IMR-90 (cell line): ENCODE data around the gene PIEZO1. TPM values are rescaled to one million over a fixed set of nuclear protein-coding genes. Genes with fewer than 3 reads are reported as not detected.

Experiments used
- ATAC-seq: fragments of 200-7000 bp; cut with Tn5 transposase; 2 replicates; pipeline ENCODE4 v1.9.1; 2020; ENCODE audit warnings: low read depth, mild to moderate bottlenecking, moderate library complexity
- BruUV-seq: library from RNA; stranded (reverse); fragments of 400-500 nt; replicated peaks from 2 replicates; lab custom pipeline; 2021; lab: Mats Ljungman, UMichigan
- CTCF ChIA-PET: fragments of 300-600 bp; formaldehyde crosslinking; extraction: SDS; loops from one replicate; lab custom pipeline; 2021; ENCODE audit warnings: antibody characterized with exemption; lab: Yijun Ruan, JAX
- POLR2A ChIA-PET: fragments of 300-600 bp; sonication (Branson Sonifier 250); formaldehyde crosslinking; loops from one replicate; lab custom pipeline; 2022; ENCODE audit warnings: antibody characterized with exemption; ENCODE audit not compliant: unreplicated experiment; lab: Charles Lee
- DNase-seq: peaks from one replicate; pipeline ENCODE4 v3.0.0; 2013
- H2AFZ ChIP-seq: replicated peaks from 2 replicates; pipeline ENCODE3; 2013; ENCODE audit warnings: low read length, mild to moderate bottlenecking; ENCODE audit not compliant: poor library complexity
- H2AK5ac ChIP-seq: 2 replicates; pipeline ENCODE4 v1.6.1; 2013; ENCODE audit warnings: low read depth, low read length, inconsistent platforms
- H2AK9ac ChIP-seq: replicated peaks from 2 replicates; pipeline ENCODE3; 2013; ENCODE audit warnings: mild to moderate bottlenecking, low read depth, low read length, moderate library complexity; ENCODE audit not compliant: poor library complexity
- H2BK120ac ChIP-seq: 2 replicates; pipeline ENCODE4 v1.6.1; 2013; ENCODE audit warnings: low read depth, low read length, inconsistent platforms
- H2BK15ac ChIP-seq: 3 replicates; pipeline ENCODE4 v1.6.1; 2013; ENCODE audit warnings: low read depth, low read length, inconsistent platforms
- H2BK20ac ChIP-seq: 2 replicates; pipeline ENCODE4 v1.6.1; 2013; ENCODE audit warnings: low read depth, mild to moderate bottlenecking, inconsistent platforms, low read length, moderate library complexity
- H2BK5ac ChIP-seq: 2 replicates; pipeline ENCODE4 v1.6.1; 2013; ENCODE audit warnings: mild to moderate bottlenecking, low read depth, low read length, inconsistent platforms; ENCODE audit not compliant: poor library complexity, severe bottlenecking
- H3K14ac ChIP-seq: replicated peaks from 2 replicates; pipeline ENCODE4 v1.6.1; 2013; ENCODE audit warnings: low read depth, low read length, inconsistent platforms
- H3K18ac ChIP-seq: 2 replicates; pipeline ENCODE4 v1.6.1; 2013; ENCODE audit warnings: low read depth, low read length, control low read depth
- H3K23ac ChIP-seq: 2 replicates; pipeline ENCODE4 v1.6.1; 2013; ENCODE audit warnings: low read depth, low read length, inconsistent platforms
- H3K27ac ChIP-seq: 2 replicates; pipeline ENCODE4 v1.5.1; 2013; ENCODE audit warnings: mild to moderate bottlenecking, control low read depth, low read length; ENCODE audit not compliant: insufficient read depth
- H3K27me3 ChIP-seq: 2 replicates; pipeline ENCODE4 v1.6.1; 2013; ENCODE audit warnings: low read length; ENCODE audit not compliant: control insufficient read depth, insufficient read depth
- H3K36me3 ChIP-seq: 2 replicates; pipeline ENCODE4 v1.6.1; 2013; ENCODE audit warnings: low read length, mixed read lengths; ENCODE audit not compliant: control insufficient read depth, insufficient read depth
- H3K4ac ChIP-seq: 2 replicates; pipeline ENCODE4 v1.6.1; 2013; ENCODE audit warnings: low read depth, low read length, inconsistent platforms
- H3K4me1 ChIP-seq: 2 replicates; pipeline ENCODE4 v1.6.1; 2013; ENCODE audit warnings: low read length, mixed read lengths; ENCODE audit not compliant: control insufficient read depth, insufficient read depth
- H3K4me2 ChIP-seq: 2 replicates; pipeline ENCODE4 v1.6.1; 2013; ENCODE audit warnings: low read depth, mild to moderate bottlenecking, control low read depth, low read length, moderate library complexity
- H3K4me3 ChIP-seq: 2 replicates; pipeline ENCODE4 v1.5.1; 2013; ENCODE audit warnings: low read depth, mild to moderate bottlenecking, control low read depth, low read length, moderate library complexity; ENCODE audit not compliant: insufficient read depth
- H3K56ac ChIP-seq: 2 replicates; pipeline ENCODE4 v1.6.1; 2013; ENCODE audit warnings: low read length, inconsistent platforms; ENCODE audit not compliant: insufficient read depth; ENCODE audit errors: extremely low read depth
- H3K79me1 ChIP-seq, 2 experiments: 2 replicates each; pipeline ENCODE4 v1.6.1; 2013; ENCODE audit warnings: low read length in 2 of 2, inconsistent platforms in 1 of 2, low read depth in 1 of 2
- H3K9ac ChIP-seq: 2 replicates; pipeline ENCODE4 v1.6.1; 2013; ENCODE audit warnings: low read depth, low read length, control low read depth
- H3K9me1 ChIP-seq: 2 replicates; pipeline ENCODE4 v1.6.1; 2013; ENCODE audit warnings: low read length, inconsistent platforms; ENCODE audit not compliant: insufficient read depth
- H3K9me3 ChIP-seq: 2 replicates; pipeline ENCODE4 v1.6.1; 2013; ENCODE audit warnings: low read length; ENCODE audit not compliant: control insufficient read depth, insufficient read depth
- H4K20me1 ChIP-seq: 2 replicates; pipeline ENCODE4 v1.6.1; 2013; ENCODE audit warnings: low read length, inconsistent platforms; ENCODE audit not compliant: insufficient read depth
- H4K5ac ChIP-seq: 2 replicates; pipeline ENCODE4 v1.6.1; 2013; ENCODE audit warnings: mild to moderate bottlenecking, low read depth, low read length, control low read depth
- H4K8ac ChIP-seq, 2 experiments: 2 replicates each; pipeline ENCODE4 v1.6.1; 2013; ENCODE audit warnings: low read depth in 2 of 2, low read length in 2 of 2, control low read depth in 1 of 2, inconsistent platforms in 1 of 2
- H4K91ac ChIP-seq: 2 replicates; pipeline ENCODE4 v1.6.1; 2013; ENCODE audit warnings: low read depth, low read length, inconsistent platforms; ENCODE audit not compliant: insufficient read depth
- BHLHE40 ChIP-seq: fragments of 150-350 bp; IDR thresholded peaks from 2 replicates; pipeline ENCODE4 v1.6.1; 2016; ENCODE audit warnings: mild to moderate bottlenecking, low read depth, low read length
- CEBPB ChIP-seq: IDR thresholded peaks from 2 replicates; pipeline ENCODE4 v1.6.1; 2012; ENCODE audit warnings: low read depth, low read length, improper control_type of control experiment
- CHD1 ChIP-seq: IDR thresholded peaks from 2 replicates; pipeline ENCODE4 v1.6.1; 2012; ENCODE audit warnings: low read depth, low read length, improper control_type of control experiment
- ELK1 ChIP-seq: fragments of 150-350 bp; IDR thresholded peaks from 2 replicates; pipeline ENCODE4 v1.6.1; 2016; ENCODE audit warnings: low read depth, mild to moderate bottlenecking, low read length, moderate library complexity, borderline replicate concordance
- FOS ChIP-seq: fragments of 150-350 bp; IDR thresholded peaks from 2 replicates; pipeline ENCODE4 v1.6.1; 2016; ENCODE audit warnings: low read depth, low read length
- MAFK ChIP-seq: IDR thresholded peaks from 2 replicates; pipeline ENCODE4 v1.6.1; 2012; ENCODE audit warnings: low read depth, low read length, improper control_type of control experiment
- MAZ ChIP-seq: IDR thresholded peaks from 2 replicates; pipeline ENCODE4 v1.6.1; 2012; ENCODE audit warnings: low read depth, mild to moderate bottlenecking, low read length, improper control_type of control experiment, moderate library complexity, borderline replicate concordance
- MXI1 ChIP-seq: IDR thresholded peaks from 2 replicates; pipeline ENCODE4 v1.6.1; 2012; ENCODE audit warnings: low read depth, mild to moderate bottlenecking, low read length, moderate library complexity, borderline replicate concordance
- NFE2L2 ChIP-seq: fragments of 150-350 bp; IDR thresholded peaks from 2 replicates; pipeline ENCODE4 v1.6.1; 2016; ENCODE audit warnings: low read depth, mild to moderate bottlenecking, low read length
- POLR2A ChIP-seq: IDR thresholded peaks from 2 replicates; pipeline ENCODE4 v1.6.1; 2012; ENCODE audit warnings: mild to moderate bottlenecking, low read depth, low read length
- RAD21 ChIP-seq: IDR thresholded peaks from 2 replicates; pipeline ENCODE4 v1.6.1; 2012; ENCODE audit warnings: low read length, improper control_type of control experiment
- RCOR1 ChIP-seq: IDR thresholded peaks from 2 replicates; pipeline ENCODE4 v1.6.1; 2012; ENCODE audit warnings: mild to moderate bottlenecking, low read length, improper control_type of control experiment; ENCODE audit not compliant: insufficient replicate concordance
- RFX5 ChIP-seq: IDR thresholded peaks from 2 replicates; pipeline ENCODE4 v1.8.0; 2012; ENCODE audit warnings: low read depth, mild to moderate bottlenecking, low read length, moderate library complexity
- SMC3 ChIP-seq: fragments of 150-350 bp; IDR thresholded peaks from 2 replicates; pipeline ENCODE4 v1.6.1; 2016; ENCODE audit warnings: low read depth, mild to moderate bottlenecking, antibody characterized with exemption, low read length, moderate library complexity
- USF2 ChIP-seq: fragments of 150-350 bp; IDR thresholded peaks from 2 replicates; pipeline ENCODE4 v1.6.1; 2017; ENCODE audit warnings: mild to moderate bottlenecking, antibody characterized with exemption, low read length, low read depth
- WGBS, 2 experiments: methylation state at CpG; one replicate each; pipeline versions ENCODE4 v1.1.5 to v1.1.7; 2013; ENCODE audit warnings: missing lambda C conversion rate in 2 of 2; ENCODE audit not compliant: insufficient read length in 1 of 2; ENCODE audit errors: extremely low coverage in 2 of 2; 5-methylcytosine and 5-hydroxymethylcytosine counted together
- dilution Hi-C: fragments of 300-500 bp; cut with HindIII; formaldehyde crosslinking; loops from one replicate; pipeline ENCODE4 v1.14.3; 2018; ENCODE audit warnings: low sequenced_read_pairs; ENCODE audit not compliant: unreplicated experiment
- in situ Hi-C: fragments of 300-500 bp; cut with MboI; formaldehyde crosslinking; loops from 3 replicates; pipeline ENCODE4 v1.14.3; 2019; ENCODE audit warnings: low sequenced_read_pairs, inconsistent platforms, mixed read lengths
- intact Hi-C: fragments of 100-400 bp; cut with micrococcal nuclease; formaldehyde crosslinking; loops from 2 replicates; pipeline ENCODE4 v1.10.0; 2022
- polyA plus RNA-seq, 3 experiments: library from polyadenylated mRNA; depleted of rRNA; stranded (reverse); fragments of >200 nt; gene quantifications; 2 replicates each; pipeline ENCODE4 v1.2.3, GENCODE V29; 2012; ENCODE audit warnings: low replicate concordance in 1 of 3
- total RNA-seq: library from RNA; depleted of rRNA; stranded (reverse); fragments of >200 nt; gene quantifications from 2 replicates; pipeline ENCODE4 v1.2.3, GENCODE V29; 2012
- TF ChIP-seq, protein P1 (sequence below): conservative IDR thresholded peaks from 2 replicates; pipeline ENCODE4 v1.5.1; 2012; ENCODE audit warnings: mild to moderate bottlenecking, low read depth, low read length, improper control_type of control experiment

Gene PIEZO1
- total and polyA plus RNA-seq, 2 of the 4 experiments (the other 2 are of a cell fraction) = 36.2 to 372 TPM

DNA sequence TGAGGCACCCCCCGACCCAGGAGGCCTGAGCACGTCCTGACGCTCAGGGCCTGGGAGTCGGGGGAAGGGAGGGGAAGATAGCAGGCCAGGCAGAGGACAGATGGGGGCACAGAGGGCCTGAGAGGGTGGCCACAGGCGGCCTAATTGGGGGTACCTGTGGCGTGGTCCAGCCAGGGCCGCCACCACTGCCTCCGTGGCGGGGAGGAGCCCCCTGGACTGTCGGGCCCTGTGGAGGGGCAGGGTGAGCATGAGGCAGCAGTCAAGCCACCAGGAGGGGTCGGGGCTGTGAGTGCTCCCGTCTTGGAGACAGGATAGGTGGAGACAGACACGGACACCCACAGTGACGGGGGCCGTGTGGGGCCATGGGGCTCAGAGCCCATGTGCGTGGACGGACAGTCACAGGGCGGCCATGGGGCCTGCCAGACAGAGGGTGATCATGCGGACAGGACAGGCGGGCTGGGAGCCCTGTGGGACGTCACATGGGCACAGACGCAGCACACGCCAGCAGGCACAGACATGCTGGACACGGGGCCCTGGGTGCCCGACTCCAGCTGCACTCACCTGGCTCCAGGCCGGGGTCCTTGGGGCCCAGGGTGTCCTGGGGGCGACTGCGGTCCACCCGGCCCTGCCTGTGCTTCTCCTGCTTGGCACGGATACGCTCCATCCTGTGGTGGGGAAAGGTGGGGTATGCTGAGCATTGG, 60.0 kb downstream of the PIEZO1 start:
- no peak overlapping the region for H2BK20ac ChIP-seq

More for the DNA sequence above, 60.0 kb downstream of the PIEZO1 start:
- H3K9me1 ChIP-seq = no peaks in the 10 kb centered on the region
- ATAC-seq = no peak
- no peak overlapping the region for H3K14ac ChIP-seq
- H3K9ac ChIP-seq = no peak overlapping the region
- H3K9me3 ChIP-seq = no peaks in the 10 kb centered on the region
- no peaks in the 10 kb centered on the region for H3K27me3 ChIP-seq
- H3K4me3 ChIP-seq = no peak overlapping the region
- peak overlapping the region; percentile 76 for H2AK9ac ChIP-seq
- ChIA-PET POLR2A (no interaction called here), CTCF (interaction anchor here (0.8 kb wide), 1 partner anchor 13 kb away, joined by 3 read pairs; no protein-coding TSS in a partner anchor)
- no peak overlapping the region for H3K23ac ChIP-seq
- intact Hi-C loops = no loop called here
- no peak overlapping the region for H2BK15ac ChIP-seq
- H3K4me1 ChIP-seq = no peaks in the 10 kb centered on the region
- WGBS, 2 experiments = 88% methylated on average over 22 of the region's 31 CpGs; no CpG with 5 or more reads in 1 of the 2 experiments
- H4K8ac ChIP-seq = no peak overlapping the region
- H3K4ac ChIP-seq = no peak overlapping the region
- H4K91ac ChIP-seq = no peak overlapping the region
- H2BK5ac ChIP-seq = no peak overlapping the region
- BruUV-seq = no TSS peak
- no peak overlapping the region for H3K56ac ChIP-seq
- dilution Hi-C loops = no loop called here
- in situ Hi-C loops = no loop called here
- H3K4me2 ChIP-seq = no peak overlapping the region
- H2AK5ac ChIP-seq = no peak overlapping the region
- TF ChIP-seq SMC3 (no peak), BHLHE40 (no peak), ELK1 (no peak), FOS (no peak), USF2 (no peak), CHD1 (no peak), RCOR1 (no peak), MXI1 (no peak), MAZ (no peak), POLR2A (no peak), RFX5 (no peak), CEBPB (no peak), MAFK (no peak), NFE2L2 (no peak), RAD21 (no peak)
- TF ChIP-seq, protein P1, sequence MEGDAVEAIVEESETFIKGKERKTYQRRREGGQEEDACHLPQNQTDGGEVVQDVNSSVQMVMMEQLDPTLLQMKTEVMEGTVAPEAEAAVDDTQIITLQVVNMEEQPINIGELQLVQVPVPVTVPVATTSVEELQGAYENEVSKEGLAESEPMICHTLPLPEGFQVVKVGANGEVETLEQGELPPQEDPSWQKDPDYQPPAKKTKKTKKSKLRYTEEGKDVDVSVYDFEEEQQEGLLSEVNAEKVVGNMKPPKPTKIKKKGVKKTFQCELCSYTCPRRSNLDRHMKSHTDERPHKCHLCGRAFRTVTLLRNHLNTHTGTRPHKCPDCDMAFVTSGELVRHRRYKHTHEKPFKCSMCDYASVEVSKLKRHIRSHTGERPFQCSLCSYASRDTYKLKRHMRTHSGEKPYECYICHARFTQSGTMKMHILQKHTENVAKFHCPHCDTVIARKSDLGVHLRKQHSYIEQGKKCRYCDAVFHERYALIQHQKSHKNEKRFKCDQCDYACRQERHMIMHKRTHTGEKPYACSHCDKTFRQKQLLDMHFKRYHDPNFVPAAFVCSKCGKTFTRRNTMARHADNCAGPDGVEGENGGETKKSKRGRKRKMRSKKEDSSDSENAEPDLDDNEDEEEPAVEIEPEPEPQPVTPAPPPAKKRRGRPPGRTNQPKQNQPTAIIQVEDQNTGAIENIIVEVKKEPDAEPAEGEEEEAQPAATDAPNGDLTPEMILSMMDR = no peak
- H3K18ac ChIP-seq = no peak overlapping the region
- H3K27ac ChIP-seq = no peak overlapping the region
- H2AFZ ChIP-seq = no peak overlapping the region
- H3K36me3 ChIP-seq = peaks cover 80% of the 10 kb centered on the region
- DNase-seq = no peak
- no peak overlapping the region for H2BK120ac ChIP-seq
- H3K79me1 ChIP-seq = peaks cover 0 to 16% of the 10 kb centered on the region in 2 experiments; a peak in 2 of 4 replicates
- H4K20me1 ChIP-seq = peaks cover 7% of the 10 kb centered on the region
- H4K5ac ChIP-seq = no peak overlapping the region
